ENCODE results near the gene CFAP97D2.

Gene CFAP97D2

GRCh38 chr13:114151031-114151430 is 28.0 kb upstream of the CFAP97D2 start:
- Histone ChIP-seq H3K4me1 (peaks cover 0 to 12% (median 0%) of the 10 kb centered on the region in 4 donors), H3K9me3 (no peaks in the 10 kb centered on the region), H3K4me3 (no peak overlapping the region), H3K27ac (no peak overlapping the region), H3K36me3 (no peaks in the 10 kb centered on the region), H3K27me3 (no peaks in the 10 kb centered on the region)
- no peak for TF ChIP-seq CTCF (IDR thresholded peaks at IDR 0.05)
- DNase-seq: no peak
- intact Hi-C loops (cut with DNase I; ENCODE audit: low total_unique reads): no loop called here

- Histone ChIP-seq H3K27ac (no peak overlapping the region), H3K27me3 (no peaks in the 10 kb centered on the region), H3K4me1 (peaks cover 0 to 12% (median 0%) of the 10 kb centered on the region in 4 donors), H3K36me3 (no peaks in the 10 kb centered on the region), H3K9me3 (no peaks in the 10 kb centered on the region), H3K4me3 (no peak overlapping the region)
- DNase-seq: no peak
- intact Hi-C loops (cut with DNase I; ENCODE audit: low total_unique reads): no loop called here
- no peak for TF ChIP-seq CTCF (IDR thresholded peaks at IDR 0.05)
These were observed 27.3 kb upstream of the CFAP97D2 start for GRCh38 chr13:114151565-114152284.

- Histone ChIP-seq H3K27me3 (no peaks in the 10 kb centered on the region), H3K27ac (no peak overlapping the region), H3K4me3 (no peak overlapping the region), H3K36me3 (no peaks in the 10 kb centered on the region), H3K9me3 (no peaks in the 10 kb centered on the region), H3K4me1 (peaks cover 0 to 12% (median 0%) of the 10 kb centered on the region in 4 donors)
- no peak for DNase-seq
- TF ChIP-seq CTCF (IDR thresholded peaks at IDR 0.05): no peak
- intact Hi-C loops (cut with DNase I; ENCODE audit: low total_unique reads): no loop called here
These were observed 26.8 kb upstream of the CFAP97D2 start for GRCh38 chr13:114152285-114152645.

- intact Hi-C loops (cut with DNase I; ENCODE audit: low total_unique reads): no loop called here
- no peak for DNase-seq
- Histone ChIP-seq H3K27me3 (no peaks in the 10 kb centered on the region), H3K4me1 (peaks cover 0 to 12% (median 0%) of the 10 kb centered on the region in 4 donors), H3K4me3 (no peak overlapping the region), H3K9me3 (no peaks in the 10 kb centered on the region), H3K27ac (peak overlapping the region; percentile 18 to 29), H3K36me3 (no peaks in the 10 kb centered on the region)
- no peak for TF ChIP-seq CTCF (IDR thresholded peaks at IDR 0.05)
These were observed 26.2 kb upstream of the CFAP97D2 start for GRCh38 chr13:114152831-114153371.

- DNase-seq: no peak
- Histone ChIP-seq H3K27ac (peak overlapping the region in 1 of 2 donors; percentile 18), H3K4me3 (no peak overlapping the region), H3K36me3 (no peaks in the 10 kb centered on the region), H3K4me1 (peaks cover 0 to 12% (median 0%) of the 10 kb centered on the region in 4 donors), H3K27me3 (peaks cover 0 to 3% of the 10 kb centered on the region in 2 donors), H3K9me3 (no peaks in the 10 kb centered on the region)
- TF ChIP-seq CTCF (IDR thresholded peaks at IDR 0.05): no peak
- intact Hi-C loops (cut with DNase I; ENCODE audit: low total_unique reads): no loop called here
These were observed 25.5 kb upstream of the CFAP97D2 start for GRCh38 chr13:114153485-114154080.

Measured in tibial artery (tissue), 4 donors.